Amniotic stem cell (primary cell): ENCODE measurements around the gene NECAP2.

Experiments used
- DNase-seq: peaks from one replicate; lab custom pipeline; 2025; lab: John Stamatoyannopoulos, UW

Gene NECAP2, protein sequence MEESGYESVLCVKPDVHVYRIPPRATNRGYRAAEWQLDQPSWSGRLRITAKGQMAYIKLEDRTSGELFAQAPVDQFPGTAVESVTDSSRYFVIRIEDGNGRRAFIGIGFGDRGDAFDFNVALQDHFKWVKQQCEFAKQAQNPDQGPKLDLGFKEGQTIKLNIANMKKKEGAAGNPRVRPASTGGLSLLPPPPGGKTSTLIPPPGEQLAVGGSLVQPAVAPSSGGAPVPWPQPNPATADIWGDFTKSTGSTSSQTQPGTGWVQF

DNA sequence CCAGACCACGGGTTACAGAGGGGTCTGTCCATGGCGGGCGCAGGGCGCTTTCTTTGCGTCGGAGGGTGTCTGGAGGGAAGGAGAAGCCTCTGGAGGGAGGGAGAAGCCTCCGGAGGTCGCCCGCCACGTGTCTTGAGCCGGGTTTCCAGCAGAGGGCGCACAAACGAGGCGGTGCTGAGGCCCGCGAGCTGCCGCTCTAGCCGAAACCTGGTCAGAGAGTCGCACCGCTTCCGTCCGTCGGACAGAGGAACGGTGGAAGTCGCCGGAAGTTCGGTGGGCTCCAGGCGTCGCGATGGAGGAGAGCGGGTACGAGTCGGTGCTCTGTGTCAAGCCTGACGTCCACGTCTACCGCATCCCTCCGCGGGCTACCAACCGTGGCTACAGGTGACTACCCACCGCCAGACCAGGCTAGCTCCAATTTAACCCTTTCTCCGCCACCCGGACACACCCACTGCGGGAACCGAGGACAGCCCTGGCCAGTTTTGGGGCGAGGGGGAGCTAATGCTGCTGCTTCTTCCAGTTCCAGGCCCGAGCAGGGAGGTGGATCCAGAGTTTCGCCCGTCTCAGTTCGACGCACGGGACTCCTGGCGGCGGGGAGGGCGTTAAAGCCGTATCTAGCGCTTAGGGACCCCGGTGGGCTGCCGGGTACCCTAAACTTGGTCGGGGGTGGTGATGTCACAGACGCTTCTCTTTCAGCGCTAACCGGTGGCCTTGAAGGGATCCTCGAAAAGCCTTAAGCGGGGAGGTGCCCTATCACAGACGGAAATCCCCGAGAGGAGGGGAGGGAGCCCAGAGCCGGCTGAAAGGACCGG, at the start of gene NECAP2:
NECAP2 (plus strand) TSS at position 255 of the 812 bp plus-strand sequence; CDS start at position 293, 38 bp downstream.
- DNase-seq, result peak; percentile 80

DNA sequence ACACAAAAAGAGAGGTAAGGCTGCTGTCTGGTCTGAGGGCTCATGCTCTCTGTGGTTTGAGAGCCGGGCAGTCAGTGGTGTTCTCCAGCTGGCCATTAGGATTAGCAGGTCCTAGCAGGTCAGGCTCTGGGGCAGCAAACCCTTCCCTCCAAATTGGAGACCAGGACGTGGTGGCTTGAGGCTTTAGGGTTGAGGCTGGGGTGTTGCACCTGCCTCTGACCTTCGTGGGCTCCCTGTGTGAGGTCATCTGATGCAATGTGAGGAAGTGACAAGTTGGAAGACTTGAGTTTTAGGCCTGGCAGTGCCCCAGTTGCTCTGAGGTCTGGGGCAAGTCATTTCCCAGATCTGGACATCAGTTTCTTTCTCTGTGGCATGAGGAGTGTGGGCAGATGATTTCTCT, 49.1 kb upstream of the NECAP2 start:
- no peak for DNase-seq

DNA sequence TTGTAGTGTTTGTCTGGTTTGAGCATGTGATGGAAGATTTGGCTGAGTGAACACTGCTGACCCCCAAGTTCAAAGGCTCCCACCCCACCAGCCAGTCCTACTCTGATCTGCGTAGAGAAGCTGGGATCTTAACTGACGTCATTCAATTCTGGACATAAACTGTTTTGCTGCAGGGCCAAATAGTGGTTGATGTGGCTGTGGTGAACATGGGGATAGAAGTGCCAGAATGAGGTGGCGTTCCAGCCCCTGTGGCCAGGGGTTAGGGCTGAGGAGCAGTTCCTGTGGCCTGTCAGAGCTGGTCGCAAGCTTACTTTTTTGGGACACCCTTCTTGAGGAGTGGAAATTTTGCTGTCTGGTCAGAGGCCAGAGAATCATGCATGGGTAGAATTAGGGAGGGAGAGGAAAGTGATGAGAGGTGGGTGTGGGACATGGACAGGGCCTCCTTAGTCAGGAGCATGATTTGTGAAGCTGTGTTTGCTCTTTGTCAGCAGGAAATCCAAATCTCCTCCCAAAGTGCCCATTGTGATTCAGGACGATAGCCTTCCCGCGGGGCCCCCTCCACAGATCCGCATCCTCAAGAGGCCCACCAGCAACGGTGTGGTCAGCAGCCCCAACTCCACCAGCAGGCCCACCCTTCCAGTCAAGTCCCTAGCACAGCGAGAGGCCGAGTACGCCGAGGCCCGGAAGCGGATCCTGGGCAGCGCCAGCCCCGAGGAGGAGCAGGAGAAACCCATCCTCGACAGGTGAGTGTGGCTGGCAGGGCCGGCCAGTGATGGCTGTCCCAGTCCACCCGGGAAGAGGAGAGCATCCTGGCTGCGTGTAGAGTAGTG, 47.6 kb upstream of the NECAP2 start:
- no peak for DNase-seq

DNA sequence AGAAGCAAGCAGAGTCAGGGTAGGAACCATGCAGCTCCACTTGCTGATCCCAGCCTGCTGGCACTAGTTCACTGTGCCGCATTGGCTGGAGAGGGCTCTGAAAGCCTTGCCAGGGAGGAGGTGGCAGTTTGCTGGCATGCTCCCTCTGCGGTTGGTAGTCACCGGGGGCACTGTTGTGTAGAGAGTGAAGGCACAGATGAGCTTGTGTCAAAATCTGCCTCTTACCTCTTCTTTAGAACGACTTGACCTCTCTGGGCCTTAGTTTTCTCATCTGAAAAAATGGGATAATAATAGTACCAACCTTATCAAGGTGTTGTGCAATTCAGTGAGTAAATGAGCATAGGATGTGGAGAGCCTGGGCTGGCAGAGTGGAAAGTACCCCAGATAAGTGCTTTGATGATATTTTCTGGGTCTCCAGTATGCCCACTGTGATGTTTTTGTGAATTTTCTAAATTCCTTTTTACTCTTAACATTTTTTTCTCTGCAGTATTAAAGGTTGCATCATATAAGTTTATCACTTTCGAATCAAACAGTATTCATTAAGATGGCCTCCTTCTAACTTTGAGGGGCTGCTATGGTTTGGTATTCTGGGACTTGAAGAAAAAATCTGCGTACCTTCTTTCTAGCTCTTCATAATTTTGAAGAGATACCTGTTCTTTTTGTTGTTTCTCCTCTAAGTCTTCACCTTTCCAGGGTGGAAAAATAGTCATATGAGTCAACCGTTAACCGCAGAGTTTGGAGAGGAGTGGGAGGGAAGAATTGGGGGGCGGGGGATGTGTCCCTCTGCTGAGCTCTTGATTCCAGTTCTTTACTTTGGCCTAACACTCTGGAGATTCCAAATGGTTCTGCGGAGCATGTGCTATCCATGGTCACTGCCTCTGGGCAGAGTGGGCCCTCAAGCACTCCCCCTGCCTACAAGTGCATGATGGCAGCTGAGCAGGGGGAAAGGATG, 46.7 kb upstream of the NECAP2 start:
- DNase-seq, result no peak

DNA sequence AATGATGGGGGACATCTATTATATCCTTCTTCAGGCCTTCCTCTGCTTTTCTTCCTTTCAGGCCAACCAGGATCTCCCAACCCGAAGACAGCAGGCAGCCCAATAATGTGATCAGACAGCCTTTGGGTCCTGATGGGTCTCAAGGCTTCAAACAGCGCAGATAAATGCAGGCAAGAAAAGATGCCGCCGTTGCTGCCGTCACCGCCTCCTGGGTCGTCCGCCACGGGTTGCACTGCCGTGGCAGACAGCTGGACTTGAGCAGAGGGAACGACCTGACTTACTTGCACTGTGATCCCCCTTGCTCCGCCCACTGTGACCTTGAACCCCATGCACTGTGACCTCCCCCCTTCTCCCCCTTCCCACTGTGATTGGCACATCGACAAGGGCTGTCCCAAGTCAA, 45.5 kb upstream of the NECAP2 start:
- DNase-seq, result no peak

DNA sequence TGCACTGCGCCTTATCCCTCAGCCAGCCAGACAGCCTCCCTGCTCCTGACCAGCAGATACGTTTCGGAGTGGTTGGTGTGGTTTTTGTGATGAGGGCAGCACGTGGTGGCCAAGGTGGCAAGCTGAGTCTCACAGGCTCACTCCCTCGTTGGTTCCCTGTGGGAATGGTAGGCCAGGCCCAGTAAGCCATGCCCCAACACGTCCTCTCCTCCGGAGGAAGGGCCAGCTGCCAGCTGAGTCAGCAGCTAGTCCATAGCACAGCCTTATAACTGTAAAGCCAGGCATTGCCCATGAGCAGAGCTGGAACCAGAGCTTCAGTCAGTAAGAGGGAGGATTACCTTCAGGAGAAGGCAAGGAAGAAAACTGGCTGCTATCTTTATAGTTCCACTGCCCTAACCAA, 43.9 kb upstream of the NECAP2 start:
- DNase-seq, result no peak

DNA sequence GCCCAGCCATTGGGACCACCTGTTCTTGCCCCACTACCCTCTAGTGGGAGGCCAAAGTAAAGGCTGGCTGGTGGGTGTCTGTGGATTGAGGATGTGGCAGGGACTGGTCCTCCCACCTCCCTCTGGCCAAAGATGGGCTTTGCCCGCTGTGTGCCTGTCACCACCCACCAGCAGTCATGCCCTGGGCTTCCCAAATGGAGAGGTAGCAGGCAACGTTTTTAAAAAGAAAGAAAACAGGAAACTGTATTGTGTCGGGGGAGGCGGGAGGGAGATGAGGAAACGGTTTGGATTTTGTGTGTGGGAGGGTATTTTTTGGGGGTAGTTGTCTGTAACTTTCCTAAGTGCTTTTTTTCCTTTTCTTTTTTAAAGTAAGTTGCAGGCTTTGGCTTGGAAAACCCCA, 43.4 kb upstream of the NECAP2 start:
- DNase-seq, result no peak

DNA sequence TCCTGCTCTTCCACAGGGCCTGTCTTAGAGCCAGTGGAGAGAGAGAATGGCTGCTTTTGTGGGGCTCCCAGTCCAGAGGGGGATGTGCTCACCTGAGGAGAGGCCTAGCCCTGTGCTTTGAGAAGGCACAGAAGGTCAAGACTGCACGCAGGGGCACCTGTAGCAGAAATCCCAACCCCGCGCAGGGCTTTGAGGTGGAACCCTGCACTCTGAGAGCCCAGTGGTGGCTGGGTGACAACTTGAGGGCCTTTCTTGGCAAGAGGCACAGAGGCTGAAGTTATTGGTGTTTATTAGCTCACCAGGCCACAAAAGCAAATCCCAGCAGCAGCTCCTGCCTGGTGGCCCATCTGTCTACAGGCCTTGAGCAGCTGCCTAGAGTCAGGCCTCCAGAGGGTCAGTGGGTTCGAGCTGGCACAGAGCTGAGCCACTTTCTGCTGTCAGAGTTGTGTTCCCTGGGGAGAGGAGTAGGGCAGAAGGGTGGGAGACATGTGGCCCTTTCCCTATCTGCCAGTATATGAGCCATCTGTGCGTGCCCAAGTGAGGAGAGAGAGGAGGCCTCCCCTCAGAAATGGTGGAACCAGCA, 42.1 kb upstream of the NECAP2 start:
- no peak for DNase-seq

DNA sequence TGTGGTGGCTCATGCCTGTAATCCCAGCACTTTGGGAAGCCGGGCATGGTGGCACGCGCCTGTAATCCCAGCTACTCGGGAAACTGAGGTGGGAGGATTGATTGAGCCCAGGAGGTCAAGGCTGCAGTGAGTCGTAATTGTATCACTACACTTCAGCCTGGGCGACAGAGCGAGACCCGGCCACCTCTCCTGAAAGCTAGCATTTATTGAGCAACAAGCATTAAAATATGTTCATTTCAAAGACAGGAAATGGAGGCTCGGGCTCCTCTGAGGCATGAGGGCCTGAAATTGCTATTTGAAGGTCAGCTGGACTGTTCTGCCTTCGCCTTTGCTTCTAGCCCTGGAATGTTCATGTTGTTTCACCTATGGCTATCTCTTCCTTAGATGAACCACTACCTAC, 37.8 kb upstream of the NECAP2 start:
- no peak for DNase-seq

DNA sequence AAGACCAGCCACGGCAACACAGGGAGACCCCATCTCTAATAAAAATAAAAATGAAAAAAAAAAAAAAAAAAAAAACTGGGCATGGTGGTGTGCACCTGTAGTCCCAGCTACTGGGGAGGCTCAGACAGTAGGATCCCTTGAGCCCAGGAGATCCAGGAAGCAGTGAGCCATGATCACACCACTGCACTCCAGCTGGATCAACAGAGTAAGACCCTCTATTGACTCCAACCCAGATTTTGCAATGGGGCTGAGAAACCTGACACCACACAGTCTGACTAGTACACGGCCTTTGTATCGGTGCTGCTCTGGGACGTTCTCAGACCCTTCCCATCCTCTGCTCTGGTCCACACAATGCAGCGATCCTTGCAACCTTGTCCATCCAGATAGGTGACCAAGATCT, 35.1 kb upstream of the NECAP2 start:
- no peak for DNase-seq

DNA sequence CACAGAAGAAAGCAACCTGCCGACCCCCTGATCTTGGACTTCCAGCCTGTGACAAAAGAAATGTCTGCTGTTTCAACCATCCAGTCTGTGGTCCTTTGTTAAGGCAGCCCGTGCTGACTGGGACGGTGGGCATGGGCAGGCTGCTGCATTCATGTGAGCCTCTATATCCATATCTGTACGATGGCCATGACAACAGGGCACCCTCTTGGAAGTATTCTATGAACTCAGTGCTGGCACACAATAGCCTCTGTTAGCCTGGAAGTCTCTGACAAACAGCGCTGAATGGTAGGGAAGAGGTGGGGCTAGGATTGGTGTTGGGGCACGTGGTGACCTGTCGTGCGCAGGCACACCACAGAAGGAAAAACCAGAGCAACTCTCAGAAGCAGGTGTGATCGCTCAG, 33.7 kb upstream of the NECAP2 start:
- DNase-seq, result no peak

DNA sequence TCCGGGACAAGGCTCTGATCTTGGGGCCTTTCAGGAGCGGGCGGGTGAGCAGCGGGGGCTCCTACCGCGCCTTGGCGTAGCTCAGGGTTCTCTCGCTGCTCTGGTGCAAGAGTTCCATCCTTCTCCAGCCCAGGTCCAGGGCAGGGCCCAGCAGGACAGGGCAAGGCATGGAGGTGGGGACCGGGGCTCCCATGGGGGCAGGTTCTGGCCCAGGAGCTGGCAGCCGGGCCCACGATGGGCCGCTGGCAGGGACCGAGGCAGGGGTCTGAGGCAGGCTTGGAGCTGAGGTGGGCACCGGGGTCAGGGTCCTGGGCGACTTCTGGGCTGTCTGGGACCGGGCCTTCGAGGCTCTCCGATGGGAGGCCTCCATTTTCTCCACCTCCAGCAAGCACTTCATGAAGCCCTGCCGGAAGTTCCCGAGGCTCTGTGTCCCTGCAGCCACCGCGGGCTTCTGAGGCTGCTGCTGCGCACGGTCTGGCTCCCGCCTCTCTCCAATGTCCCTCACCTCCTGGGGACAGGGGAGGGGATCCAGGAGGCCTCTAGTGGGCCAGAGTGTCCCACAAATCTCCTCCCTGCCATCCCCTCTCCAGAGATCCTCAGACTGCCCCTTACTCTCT, 30.9 kb upstream of the NECAP2 start:
- DNase-seq, result no peak

DNA sequence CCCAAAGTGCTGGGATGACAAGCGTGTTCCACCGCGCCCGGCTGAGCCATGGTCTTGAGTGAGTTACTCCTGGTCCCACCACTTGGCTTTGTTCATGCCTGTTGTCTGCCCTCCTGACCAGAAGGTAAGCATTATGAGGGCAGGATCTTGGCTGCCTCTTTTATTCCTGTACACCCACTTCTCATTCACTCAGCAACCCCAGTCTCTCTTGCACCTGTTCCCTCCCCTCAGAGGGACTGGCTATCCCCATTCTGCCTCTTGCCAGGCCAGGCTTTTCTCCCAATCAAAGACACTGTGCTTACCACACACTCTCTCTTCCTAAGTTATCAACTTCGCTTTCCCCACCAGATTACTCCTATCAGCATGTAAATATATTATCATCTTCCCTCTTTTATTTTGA, 29.7 kb upstream of the NECAP2 start:
- no peak for DNase-seq

DNA sequence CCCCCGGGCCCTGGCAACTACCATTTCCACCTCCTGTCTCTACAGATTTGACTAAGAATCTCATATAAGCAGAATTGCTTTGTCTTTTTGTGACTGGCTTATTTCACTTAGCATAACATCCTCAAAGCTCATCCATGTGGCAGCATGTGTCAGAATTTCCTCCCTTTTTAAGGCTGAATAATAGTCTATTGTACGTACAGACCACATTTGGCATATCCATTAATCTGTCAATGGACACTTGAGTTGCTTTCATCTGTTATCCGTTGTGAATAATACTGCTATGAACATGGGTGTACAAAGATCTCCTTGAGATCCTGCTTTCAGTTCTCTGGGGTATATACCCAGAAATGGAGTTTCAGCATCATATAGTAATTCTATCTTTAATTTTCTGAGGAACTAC, 27.3 kb upstream of the NECAP2 start:
- DNase-seq, result no peak

DNA sequence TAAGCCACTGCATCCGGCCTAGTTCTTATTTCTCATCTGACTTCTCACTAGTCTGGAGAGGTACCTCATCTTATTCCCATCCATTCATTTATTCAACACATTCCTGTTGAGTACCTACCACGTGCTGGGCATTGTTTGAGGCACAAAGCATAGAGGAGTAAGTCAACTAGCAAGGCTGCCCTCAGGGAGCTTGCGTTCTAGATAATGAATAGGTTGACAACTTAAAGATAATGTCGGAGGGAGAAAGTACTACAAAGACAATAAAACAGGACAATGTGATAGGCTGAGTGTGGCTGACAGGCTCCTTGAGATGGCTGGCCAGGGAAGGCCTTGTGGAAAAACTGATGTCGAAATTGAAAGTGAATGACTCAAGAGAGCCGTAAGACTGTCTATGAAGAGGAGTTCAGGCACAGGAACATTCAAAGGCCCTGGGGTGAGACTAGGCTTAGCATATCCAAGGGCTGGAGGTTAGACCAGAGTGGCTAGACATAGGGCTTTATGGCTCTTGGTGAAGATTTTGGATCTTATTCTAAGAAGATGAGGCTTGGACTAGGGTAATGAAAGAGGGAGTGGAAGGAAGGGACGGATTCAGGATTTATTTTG, 21.6 kb upstream of the NECAP2 start:
- no peak for DNase-seq

DNA sequence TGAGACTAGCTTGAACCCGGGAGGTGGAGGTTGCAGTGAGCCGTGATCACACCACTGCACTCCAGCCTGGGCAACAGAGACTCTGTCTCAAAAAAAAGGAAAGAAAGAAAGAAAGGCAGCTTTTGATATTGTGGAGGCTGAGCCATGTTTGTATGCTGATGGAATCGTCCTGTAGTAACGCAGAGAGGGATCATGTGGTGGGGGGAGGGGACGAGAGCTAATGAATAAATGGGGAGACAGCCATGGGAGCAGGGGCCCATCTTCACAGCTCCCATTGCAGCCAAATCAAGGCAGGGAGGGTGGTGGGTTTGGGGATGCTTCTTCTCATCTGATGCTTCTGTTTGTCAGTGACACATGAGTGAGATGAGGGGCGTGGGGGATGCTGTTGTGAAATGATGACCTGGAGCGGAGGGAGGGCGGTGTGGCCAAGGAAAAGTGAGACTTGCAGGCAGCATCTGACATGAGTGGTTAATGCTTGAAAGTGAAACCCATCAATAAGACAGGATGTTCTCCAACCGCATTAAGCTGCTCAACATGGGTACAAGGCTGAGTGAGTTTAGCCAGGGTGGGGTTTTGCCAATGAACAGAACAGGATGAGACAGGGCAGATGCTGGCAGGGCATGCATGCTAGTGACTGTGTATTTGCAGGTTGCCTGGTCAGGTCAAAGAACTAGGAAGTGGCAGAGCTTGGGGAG, 20.0 kb upstream of the NECAP2 start:
- DNase-seq, result no peak

DNA sequence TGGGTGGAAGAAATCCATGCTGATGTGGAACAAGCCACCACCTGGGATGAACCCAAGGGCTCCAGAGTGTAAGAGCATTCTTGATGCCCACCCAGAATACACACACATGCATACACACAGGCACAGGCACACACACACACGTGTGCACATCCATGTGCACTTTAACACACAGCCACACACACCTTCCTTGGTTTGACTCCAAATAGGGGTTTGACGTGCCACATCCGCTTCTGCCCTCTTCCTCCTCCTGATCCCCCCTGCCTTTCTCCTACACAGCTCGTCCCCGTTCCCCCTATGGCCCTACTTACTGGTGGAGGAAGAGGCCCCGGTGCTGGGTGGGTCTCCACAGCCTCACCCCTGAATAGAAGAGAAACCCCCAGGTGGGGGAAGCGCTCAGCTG, 19.3 kb upstream of the NECAP2 start:
- DNase-seq, result no peak

DNA sequence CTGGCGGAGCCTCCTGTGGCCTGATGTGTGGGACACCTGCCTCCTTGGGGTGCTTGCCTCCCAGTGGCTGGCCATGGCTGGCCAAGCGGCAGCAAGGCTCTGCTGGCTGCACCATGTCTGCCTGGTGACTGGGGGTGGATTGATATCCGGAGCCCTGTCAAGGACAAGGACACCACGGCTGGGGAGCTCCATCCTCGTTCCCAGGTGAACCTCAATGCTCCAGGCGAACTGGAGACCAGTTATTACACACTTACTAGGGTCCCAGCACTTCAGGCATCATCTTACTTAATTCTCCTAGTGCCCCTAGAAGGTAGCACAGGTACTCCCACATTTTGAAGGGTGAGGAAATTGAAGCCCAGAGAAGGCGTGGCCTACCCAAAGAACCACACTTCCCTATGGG, 18.5 kb upstream of the NECAP2 start:
- no peak for DNase-seq

DNA sequence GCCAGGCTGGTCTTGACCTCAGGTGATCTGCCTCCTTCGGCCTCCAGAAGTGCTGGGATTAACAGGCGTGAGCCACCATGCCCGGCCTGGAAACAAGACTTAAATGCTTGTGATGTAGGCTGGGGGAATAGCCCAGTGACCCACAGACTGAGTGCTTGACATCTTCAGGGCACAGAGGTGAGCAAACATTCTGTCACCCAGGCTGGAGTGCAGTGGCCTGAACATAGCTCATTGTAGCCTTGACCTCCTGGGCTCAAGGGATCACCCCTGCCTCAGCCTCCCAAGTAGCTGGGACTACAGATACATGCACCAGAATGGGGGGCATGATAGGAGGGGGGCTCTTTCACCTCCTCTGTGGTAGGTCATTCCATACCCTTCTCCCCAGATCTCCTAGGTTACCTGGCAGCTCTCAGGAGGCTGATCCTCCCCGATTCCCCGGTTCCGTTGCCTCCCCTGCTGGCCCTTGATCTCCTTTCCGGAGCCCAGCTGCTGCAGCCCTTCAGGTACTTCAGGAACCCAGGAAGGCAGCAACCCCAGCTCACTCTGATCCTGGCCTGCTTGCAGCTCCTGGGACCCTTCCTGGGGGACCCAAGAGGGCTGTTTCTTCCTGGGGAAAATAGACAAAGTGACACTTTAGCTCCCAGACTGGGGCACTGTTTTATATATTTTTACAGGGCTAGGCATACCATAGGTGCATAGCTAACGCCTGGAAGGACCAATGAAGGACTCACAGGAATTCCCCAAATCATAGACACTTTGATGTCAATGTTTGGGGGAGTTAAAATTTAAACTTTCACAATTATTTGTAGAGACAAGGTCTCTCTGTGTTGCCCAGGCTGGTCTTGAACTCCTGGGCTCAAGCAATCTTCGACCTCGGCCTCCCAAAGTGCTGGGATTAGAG, 15.1 kb upstream of the NECAP2 start:
- DNase-seq, result no peak
